Hematopoietic multipotent progenitor cell treated with erythropoietin and hydrocortisone succinate and interleukin-3 and kit ligand, for 4 days (in vitro differentiated cells): Measurements from ENCODE around the gene UBE2J2.
"Not testable (repeated sequence)": the region's sequence is repeated elsewhere in the genome, so short reads cannot be mapped to it uniquely, and the experiment has no call there.

Source experiments
- DNase-seq: peaks from one replicate; pipeline ENCODE4 v3.0.0-alpha.2; 2015

The UBE2J2 gene

DNA sequence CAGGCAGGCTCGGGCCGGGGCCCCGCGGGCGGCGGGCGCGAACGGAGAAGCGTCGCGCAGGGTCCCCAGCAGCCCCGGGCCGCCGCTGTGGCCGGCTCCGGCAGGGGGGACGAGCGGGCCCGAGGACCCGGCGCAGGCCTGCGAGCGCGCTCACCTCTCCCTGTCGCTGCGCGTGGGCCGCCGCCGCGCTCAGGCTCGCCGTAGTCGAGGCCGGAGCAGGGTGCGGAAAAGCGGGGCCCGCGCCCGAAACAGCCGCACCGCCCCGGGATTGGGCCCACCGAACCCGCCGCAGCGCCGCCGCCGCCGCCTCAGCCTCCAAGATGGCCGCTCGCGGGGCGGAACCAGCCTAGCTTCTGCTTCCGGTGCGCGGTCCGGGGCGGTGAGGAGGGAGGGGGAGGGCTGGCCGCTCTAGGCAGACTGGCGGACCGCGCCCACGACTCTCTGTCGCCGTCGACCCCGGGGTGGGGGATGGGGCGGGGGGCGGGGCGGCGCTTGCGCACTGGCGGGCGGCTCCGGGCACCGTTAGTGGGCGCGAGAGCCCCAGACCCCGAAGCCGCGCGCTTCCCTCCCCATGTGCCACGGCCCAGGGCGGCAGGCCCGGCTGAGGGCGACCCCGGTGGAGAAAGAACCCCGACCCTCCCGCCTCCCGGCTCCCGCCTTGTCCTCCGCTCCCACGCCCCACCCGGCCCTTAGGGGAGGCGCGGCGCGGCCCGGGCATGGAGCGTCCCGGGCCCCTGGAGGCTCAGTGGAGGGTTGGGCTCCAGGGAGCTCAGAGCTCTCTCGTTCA, at the start of gene UBE2J2:
Gene UBE2J2 (minus strand): TSS at position 343 of the 787 bp plus-strand sequence. CDS start 5,862 bp downstream, outside the sequence.
- DNase-seq, result peak; percentile 96

DNA sequence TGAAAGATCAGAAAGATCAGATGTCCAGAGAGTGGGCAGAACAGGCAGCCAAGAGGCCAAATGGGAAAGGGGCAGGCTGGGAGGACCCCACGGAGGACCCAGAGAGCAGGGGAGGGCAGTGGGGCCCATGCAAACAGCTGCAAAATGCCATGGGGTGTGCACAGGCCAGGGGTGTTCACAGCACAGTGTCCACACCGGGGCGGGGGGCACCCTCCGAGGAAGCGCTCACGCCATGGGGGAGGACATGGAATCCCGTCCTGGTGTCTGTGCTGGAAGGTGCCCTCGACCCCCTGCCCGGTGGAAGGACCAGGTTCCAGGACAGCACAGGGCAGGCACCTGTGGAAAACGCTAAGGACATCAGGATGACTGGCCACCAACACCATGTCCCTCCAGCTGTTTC, 49.3 kb upstream of the UBE2J2 start:
- no peak for DNase-seq

DNA sequence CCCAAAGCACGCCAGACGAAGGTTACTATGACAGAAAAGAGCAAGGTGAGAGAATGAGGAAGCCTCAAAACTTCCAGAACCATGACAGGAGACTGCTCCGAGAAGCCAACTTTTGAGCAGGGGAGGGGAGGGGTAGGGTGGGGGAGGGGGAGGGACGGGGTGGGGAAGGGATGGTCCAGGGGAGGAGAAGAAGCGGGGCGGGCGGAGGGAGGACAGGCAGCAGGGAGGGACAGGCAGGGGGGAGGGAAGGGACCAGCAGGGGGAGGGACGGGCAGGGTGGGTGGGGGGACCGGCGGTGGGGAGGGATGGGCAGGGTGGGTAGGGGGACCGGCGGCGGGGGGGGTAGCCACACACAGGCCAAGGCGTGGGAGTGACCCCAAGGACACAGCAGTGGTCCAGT, 48.8 kb upstream of the UBE2J2 start:
- DNase-seq, result no peak

DNA sequence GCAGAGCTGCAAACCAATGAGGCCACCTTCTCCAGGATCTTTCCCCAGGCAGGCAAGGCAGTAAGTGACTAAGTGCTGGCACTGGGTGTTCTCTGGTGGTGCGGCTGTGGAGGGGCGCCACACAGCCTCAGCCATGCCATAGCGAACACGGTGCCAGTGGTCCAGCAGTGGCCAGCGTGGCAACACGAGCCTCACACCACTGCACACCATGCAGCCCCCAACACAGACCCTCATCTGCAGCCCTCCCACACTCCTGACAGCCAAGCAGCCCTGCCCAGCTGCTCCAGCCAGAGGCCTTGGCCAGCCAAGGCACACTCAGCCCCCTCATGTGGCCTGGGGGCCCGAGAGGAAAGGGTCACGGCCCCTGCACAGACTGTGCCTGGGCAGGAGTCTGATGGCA, 47.8 kb upstream of the UBE2J2 start:
- DNase-seq, result no peak

DNA sequence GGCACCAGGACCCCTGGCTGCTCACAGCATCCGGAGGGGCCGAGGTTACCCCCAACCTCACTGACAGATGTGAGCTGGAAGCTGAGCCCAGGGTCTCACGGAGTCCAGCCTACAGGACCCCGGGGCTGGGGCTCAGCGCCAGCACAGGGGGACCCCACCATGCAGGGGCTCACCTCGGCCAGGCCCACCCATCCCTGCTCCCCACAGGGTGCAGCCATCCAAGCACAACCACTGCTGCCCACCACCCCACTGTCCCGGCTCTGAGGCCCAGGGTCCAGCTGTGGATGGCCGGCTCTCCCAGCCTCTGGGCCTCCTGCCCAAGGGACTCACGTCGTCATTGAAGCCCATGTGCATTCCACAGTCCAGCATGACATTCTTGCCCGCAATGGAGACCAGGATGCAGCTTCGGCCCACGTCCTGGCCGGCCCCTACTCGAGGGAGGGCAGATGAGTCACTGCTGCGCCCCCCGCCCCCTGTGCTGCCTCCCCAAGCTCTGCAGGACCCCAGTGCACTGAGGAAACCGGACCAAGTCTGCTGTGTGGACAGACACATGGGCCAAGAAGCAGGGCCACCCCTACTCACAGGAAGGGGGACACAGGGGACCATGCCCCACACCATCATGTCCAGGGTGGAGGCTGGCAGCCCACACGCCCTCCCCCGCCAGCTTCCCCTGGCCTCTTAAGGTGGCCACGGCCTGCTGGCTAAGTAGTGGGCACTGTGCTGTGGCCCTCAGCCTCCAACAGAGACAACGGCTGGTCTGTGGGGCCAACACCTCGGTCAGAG, 47.2 kb upstream of the UBE2J2 start:
- no peak for DNase-seq

DNA sequence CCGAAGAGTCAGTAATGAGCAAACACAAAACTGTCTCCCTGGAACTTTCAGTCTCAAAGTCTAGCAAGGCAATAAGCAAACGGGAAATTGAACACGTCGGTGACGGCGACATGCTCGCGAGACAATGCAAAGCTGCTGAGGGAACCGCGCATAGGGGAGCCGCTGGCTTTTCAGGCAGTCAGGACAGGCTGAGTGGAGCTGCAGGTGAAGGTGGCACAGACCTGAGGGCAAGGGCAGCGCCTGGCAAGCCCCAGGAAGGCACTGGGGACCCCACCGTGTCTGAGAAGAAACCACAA, 45.9 kb upstream of the UBE2J2 start:
- no peak for DNase-seq

DNA sequence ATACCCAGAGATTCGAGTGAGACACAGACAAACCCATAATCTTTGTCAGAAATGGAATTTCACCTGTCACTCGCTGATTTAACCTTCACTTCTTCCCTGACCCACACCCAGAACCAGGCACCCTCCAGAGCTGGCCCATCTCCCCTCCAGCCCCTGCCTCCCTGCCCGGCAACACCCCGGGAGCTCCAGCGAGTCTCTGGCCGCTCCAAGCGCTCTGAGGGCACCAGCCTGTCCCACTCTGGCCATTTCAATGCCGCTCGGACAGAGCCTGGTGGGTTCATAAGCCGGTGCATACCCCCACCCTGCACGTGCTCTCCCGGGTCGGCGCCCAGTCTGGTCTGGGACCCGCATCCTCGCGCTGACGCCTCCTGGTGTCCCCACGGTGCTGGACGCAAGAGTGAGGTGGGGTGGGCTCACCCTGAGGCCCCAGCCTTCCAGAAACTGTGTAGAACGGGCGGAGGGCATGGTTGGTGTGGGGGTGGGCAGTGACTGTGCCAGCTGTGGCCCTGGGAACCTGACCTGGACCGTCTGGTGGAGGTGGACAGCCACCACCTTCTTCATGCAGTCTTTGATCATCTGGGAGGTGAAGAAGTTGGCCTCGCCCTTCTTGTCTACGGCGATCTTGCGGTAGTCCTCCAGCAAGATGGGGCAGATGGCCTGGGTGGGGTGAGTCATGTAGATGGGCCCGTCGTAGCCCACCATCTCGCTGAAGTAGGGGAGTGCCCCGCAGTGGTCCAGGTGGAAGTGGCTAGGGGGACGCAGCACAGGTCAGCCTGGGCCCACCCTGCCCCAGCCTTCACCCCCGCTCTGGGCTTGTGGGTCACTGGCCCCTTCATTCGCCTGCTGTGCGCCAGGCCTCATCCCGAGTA, 45.4 kb upstream of the UBE2J2 start:
- no peak for DNase-seq

DNA sequence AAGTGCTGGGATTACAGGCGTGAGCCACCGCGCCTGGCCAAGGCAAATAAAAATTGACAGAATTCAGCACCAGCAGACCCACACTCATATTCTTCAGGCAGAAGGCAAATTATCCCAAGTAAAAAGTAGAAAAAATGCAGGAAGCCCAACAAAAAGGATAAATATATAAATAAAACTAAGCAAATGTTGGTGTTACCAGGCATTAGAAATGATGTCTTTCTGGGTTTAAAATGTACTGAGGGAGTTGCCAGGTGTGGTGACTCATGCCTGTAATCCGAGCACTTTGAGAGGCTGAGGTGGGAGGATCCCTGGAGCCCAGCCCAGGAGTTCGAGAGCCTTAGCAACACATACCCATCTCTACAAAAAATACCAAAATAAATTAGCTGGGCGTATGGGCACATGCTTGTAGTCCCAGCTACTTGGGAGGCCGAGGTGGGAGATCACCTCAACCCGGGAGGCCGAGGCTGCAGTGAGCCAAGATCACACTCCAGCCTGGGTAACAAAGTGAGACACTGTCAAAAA, 44.5 kb upstream of the UBE2J2 start:
- DNase-seq, result no peak

DNA sequence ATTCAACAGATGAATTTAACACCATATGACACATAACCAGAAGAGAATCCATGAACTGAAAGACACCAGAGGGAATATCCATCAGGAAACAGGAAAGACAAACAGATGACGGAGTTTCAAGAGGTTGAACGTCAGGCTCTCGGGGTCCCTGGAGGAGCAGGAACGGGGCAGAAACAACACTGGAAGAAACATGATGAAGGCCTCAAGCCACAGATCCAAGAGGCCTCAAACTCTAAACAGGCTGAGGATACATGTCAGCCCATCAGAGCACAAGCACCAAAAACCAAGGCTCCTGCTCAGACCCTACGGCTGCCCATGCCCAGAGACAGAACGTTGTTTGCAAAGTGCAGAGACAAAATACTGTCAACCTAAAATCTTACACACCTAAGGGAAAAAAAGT, 43.8 kb upstream of the UBE2J2 start:
- DNase-seq, result no peak

DNA sequence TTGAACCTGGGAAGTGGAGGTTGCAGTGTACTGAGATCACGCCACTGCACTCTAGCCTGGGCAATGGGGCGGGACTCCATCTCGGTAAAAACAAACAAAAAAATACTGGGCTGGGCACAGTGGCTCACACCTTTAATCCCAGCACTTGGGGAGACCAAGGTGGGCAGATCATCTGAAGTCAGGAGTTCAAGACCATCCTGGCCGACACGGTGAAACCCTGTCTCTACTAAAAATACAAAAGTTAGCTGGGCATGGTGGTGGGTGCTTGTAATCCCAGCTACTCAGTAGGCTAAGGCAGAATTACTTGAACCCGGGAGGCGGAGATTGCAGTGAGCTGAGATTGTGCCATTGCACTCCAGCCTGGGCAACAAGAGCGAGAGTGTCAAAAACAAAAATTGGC, 42.5 kb upstream of the UBE2J2 start:
- not testable (repeated sequence) for DNase-seq

DNA sequence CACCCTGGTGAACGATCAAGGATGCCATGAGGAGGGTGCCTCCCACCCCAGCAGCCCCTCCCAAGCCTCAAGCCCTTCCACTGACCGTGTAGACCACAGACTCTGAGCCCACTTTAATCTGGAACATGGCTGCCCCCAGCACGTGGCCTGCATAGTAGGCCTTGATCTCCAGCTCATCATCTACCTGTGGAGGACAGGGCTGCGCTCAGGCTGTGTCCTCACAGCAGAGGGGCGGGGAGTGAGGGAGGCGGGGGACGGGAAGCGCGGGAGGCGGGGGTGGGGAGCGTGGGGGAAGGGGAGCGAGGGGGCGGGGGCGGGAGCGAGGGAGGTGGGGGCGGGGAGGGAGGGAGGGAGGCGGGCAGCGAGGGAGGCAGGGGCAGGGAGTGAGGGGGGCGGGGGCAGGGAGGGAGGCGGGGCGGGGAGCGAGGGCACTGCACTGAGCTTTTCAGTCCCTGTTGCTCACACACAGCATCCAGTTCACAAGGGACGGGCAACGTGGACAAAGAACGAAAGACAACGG, 41.8 kb upstream of the UBE2J2 start:
- DNase-seq, result no peak

DNA sequence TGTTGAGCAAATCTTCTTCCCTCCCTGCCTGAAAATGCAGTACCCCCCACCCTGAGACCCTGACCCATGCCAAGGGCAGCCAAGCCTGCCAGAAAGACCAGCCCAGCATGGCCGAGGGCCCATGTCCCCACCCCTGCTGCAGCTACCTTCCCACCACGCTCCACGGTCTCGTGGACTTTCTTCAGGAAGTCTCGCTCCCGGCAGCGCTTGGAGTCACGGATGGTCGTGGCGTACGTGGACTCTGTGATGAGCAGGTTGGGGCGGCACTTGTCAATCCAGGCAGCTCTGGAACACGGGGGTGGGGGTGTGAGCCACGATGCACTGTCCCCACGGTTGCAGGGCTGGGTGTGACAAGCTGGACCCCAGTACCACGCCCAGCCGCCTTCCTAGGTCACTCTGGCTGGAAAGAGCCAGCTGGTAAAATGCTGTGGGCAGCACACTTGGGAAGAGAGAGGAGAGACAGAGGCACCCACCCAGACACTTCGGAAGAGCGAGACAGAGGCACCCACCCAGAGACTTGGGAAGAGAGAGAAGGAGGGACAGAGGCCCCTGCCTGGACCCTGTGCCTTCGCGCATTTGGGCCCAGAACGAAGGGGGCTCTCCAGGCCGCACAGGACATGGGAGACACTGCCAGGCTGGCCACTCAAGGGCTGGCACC, 41.2 kb upstream of the UBE2J2 start:
- DNase-seq, result no peak

DNA sequence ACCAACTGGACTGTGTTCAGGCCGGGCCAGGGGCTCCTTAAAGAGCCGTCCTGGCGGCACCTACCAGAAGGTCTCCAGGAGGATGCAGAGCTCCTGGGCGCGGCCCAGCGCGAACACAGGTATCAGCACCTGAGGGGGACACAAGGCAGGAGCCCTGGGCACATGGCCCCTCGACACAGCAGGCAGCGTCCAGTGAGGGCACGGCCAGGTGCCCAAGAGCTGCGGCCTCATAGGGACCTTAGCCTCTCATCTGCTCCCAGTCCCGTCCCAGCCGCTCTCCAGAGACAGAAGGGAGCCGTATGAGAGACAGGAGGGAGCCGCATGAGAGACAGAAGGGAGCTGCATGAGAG, 40.6 kb upstream of the UBE2J2 start:
- DNase-seq, result no peak

DNA sequence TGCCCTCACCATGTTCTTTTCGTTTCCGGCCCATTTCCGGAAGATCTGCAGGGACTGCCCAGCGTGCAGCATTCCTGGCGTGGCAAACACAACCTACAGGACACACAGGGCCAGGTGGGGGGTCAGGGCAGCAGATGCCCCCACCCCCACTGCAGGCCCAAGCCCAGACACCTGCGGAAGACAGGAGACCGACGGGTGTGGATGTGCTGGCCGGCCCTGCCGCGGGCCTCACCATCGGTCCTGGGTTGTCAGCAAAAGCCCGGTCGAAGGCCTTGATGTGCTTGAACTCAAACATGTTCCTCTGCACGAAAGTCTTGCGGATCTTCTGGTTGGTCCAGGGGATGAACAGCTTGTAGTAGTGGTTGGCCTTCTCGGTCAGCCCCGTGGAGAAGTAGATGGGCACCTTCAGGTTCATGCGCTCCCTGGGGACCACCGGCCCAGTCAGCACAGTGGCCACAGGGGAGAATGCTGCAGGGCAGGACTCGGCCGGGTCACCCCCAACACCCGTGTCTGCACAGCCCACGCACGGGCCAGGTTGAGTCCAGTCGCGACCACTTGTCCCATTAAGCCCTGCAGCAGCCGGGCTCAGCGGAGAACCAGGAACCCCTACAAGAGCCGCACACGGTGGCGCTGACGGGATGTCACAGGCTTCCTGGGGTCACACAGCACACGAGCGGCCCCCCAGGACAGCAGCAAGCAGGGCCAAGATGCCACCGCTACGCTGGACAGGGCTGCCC, 40.0 kb upstream of the UBE2J2 start:
- DNase-seq, result no peak

DNA sequence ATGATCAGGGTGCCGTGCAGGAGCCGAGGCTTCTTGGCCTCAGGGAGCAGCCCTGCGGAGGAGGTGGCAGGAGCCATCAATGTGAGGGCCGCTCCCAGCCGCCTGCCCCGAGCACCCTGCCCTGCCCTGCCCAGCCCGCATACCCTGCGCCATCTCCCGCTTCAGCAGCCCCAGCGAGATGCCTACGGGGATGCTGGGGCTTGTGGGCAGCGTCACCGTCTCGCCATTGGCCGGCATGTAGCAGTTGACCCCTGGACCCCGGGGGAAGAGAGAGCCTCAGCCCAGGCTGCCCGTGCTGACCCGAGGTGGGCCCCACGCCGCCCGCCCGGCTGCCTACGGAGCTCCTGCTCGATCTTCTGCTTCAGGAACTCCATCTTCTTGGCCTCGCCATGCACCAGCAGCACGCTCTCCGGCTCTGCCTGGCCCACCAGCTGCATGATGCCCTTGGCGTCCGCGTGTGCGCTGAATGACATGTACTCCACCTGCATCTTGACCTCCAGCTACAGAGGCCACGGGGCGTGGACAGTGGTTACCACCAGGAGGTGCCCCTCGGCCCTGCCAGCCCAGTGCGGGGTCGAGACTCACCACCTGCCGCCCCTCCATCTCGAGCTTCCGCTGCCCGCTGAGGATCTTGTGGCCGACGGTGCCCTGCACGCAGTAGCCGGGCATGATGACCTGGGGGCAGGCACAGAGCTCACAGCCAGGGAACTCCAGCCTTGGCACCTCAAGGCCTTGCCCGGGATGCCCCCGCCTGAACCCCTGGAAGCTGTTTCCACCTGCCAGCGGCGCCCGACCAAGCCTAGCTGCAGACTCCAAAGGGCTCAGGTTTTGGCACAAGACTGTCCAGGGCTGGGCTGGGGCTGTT, 39.0 kb upstream of the UBE2J2 start:
- no peak for DNase-seq

DNA sequence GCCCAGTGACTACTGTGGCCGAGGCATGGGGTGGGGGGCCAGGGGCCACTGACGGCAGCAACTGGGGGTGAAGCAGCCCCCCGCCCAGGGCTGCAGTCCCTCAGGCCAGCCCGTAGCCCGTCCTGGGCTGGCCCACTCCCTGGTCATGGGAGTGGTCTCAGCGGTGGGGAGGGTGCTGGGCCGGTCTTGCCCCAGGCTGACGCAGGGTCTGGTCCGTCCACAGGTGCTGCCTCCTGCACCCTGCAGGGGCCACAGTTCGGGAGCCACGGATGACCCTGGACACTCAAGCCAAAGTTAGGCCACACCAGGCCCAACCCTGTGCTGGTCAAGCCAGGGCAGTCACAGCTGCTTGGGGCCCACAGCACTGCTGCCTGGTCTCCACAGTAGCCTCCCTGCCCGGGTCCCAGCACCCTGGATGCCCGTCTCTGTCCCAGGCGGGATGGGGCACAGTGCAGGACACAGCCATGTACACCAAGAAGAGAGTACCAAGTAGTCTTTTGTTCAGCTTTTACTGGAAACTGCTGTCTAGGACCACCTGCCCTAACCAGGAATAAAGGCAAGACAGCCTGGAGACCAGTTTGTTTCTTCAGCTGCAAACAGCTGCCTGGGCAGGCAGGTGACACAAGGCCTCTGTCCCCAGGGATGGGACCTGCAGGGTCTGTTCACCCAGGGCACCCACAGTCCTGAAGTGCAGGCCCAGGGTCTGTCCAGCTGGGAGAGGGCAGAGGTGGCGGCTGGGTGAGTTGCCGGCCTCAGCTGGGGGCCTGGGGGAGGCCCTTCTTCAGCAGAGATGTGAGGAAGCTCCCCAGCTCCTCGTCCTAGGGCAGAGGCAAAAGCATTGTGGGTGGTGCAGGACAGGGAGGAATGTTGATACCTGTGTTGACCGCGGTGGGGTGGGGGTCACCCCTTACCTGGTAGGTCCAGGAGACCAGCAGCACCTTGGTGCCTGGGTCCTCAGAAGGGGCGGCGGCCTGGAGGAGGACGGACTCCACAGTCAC, 37.8 kb upstream of the UBE2J2 start:
- no peak for DNase-seq

DNA sequence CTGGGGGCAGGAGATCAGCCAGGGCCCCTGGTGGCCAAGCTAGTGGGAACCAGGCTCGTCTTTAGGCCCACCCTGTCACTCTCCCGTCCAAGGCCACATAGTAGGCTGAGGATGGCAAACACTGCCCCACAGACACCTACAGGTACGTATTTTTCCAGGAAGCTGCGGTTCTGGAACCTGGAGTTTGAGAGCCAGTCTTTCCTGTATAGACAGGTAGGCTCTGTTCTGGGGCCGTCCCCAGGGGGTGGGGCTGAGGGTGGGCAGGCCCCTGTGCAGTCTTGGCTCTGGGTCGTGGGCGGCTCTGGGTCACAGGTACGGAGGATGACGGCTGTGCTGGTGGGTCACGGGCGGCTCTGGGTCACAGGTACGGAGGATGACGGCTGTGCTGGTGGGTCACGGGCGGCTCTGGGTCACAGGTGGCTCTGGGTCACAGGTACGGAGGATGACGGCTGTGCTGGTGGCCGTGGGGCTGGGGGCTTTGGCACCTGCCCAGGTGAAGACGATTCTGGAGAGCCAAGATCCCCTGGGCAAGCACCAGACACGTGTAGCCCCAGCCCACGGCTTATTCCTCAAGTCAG, 36.9 kb upstream of the UBE2J2 start:
- no peak for DNase-seq

DNA sequence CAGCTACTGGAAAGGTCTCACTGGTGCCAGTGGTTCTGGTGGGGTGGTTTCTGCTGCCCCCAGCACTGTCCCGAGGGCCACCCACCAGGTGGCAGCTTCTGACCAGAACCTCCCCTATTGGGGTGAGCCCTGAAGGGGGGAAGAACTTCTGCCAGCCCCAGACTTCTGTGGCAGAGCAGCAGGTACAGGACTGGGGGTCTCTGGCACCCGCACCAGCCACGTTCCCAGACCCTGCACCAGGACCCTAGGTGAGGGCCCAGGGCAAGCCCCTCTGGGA, 36.4 kb upstream of the UBE2J2 start:
- DNase-seq, result no peak
